HEK293 (cell line): ENCODE measurements around the gene ZCCHC7.

Experiments
- CTCF ChIA-PET: fragments of 350-600 bp; formaldehyde crosslinking; extraction: SDS; loops from one replicate; lab custom pipeline; 2021; ENCODE audit warnings: antibody characterized with exemption; lab: Yijun Ruan, JAX
- POLR2A ChIA-PET: fragments of 300-600 bp; formaldehyde crosslinking; extraction: SDS; loops from one replicate; lab custom pipeline; 2020; ENCODE audit warnings: antibody characterized with exemption, inconsistent platforms; lab: Yijun Ruan, JAX
- H3K27ac ChIP-seq: fragments of 200-500 bp; sonication (Bioruptor generic); 2 replicates; pipeline ENCODE4 v1.5.1; 2014; ENCODE audit warnings: low read depth, low read length, control low read depth, inconsistent platforms; ENCODE audit errors: extremely low read depth
- H3K36me3 ChIP-seq, 2 experiments: fragments of 200-500 bp in 1 of 2; sonication (Bioruptor generic) in 1 of 2; 1 replicate in 1 of 2; 2 replicates in 1 of 2; pipeline ENCODE4 v1.5.1; 2014 to 2017; ENCODE audit warnings: inconsistent platforms in 2 of 2, low read length in 2 of 2; ENCODE audit not compliant: control insufficient read depth in 2 of 2, insufficient read depth in 1 of 2
- H3K4me1 ChIP-seq: fragments of 200-500 bp; sonication (Bioruptor generic); 2 replicates; pipeline ENCODE4 v1.5.1; 2014; ENCODE audit warnings: mild to moderate bottlenecking, low read length, inconsistent platforms; ENCODE audit not compliant: control insufficient read depth, insufficient read depth
- H3K4me3 ChIP-seq: 2 replicates; pipeline ENCODE4 v1.5.1; 2011; ENCODE audit warnings: low read depth, mild to moderate bottlenecking, control low read depth, low read length, moderate library complexity
- H3K9me3 ChIP-seq: fragments of 200-500 bp; sonication (Bioruptor generic); 2 replicates; pipeline ENCODE4 v1.5.1; 2014; ENCODE audit warnings: low read depth, low read length, inconsistent platforms; ENCODE audit not compliant: control insufficient read depth, insufficient read depth
- GFI1B ChIP-seq: fragments of 450-650 bp; formaldehyde crosslinking; IDR thresholded peaks from 2 replicates; pipeline ENCODE4 v1.5.1; 2016; ENCODE audit warnings: missing biosample characterization, missing genetic modification characterization
- KLF1 ChIP-seq: fragments of 450-650 bp; formaldehyde crosslinking; IDR thresholded peaks from 2 replicates; pipeline ENCODE4 v1.5.1; 2016; ENCODE audit warnings: missing biosample characterization, missing genetic modification characterization
- KLF10 ChIP-seq: fragments of 450-650 bp; IDR thresholded peaks from 2 replicates; pipeline ENCODE4 v1.5.1; 2018; ENCODE audit warnings: missing biosample characterization, mild to moderate bottlenecking, missing genetic modification characterization
- MZF1 ChIP-seq: fragments of 450-650 bp; formaldehyde crosslinking; IDR thresholded peaks from 2 replicates; pipeline ENCODE4 v1.5.1; 2017; ENCODE audit warnings: missing biosample characterization, missing genetic modification characterization, borderline replicate concordance
- REPIN1 ChIP-seq: fragments of 450-650 bp; formaldehyde crosslinking; IDR thresholded peaks from 2 replicates; pipeline ENCODE4 v1.5.1; 2017; ENCODE audit warnings: missing biosample characterization, missing genetic modification characterization, low read depth
- SETDB1 ChIP-seq: IDR thresholded peaks from one replicate; pipeline ENCODE4 v1.6.1; 2017; ENCODE audit warnings: mild to moderate bottlenecking, low read length, moderate library complexity, mixed read lengths; ENCODE audit not compliant: insufficient read length
- ZBTB10 ChIP-seq: fragments of 450-650 bp; formaldehyde crosslinking; IDR thresholded peaks from 2 replicates; pipeline ENCODE4 v1.5.1; 2016; ENCODE audit warnings: missing biosample characterization, missing genetic modification characterization
- ZBTB49 ChIP-seq: fragments of 450-650 bp; formaldehyde crosslinking; IDR thresholded peaks from 2 replicates; pipeline ENCODE4 v1.5.1; 2016; ENCODE audit warnings: missing biosample characterization, missing genetic modification characterization, low read depth
- ZEB2 ChIP-seq: fragments of 450-650 bp; formaldehyde crosslinking; IDR thresholded peaks from 2 replicates; pipeline ENCODE4 v1.5.1; 2016; ENCODE audit warnings: missing biosample characterization, missing genetic modification characterization
- ZNF133 ChIP-seq: fragments of 450-650 bp; formaldehyde crosslinking; IDR thresholded peaks from 2 replicates; pipeline ENCODE4 v1.5.1; 2016; ENCODE audit warnings: missing biosample characterization, missing genetic modification characterization
- ZNF157 ChIP-seq: fragments of 450-650 bp; formaldehyde crosslinking; IDR thresholded peaks from 2 replicates; pipeline ENCODE4 v1.5.1; 2016; ENCODE audit warnings: missing biosample characterization, missing genetic modification characterization
- ZNF19 ChIP-seq: fragments of 450-650 bp; formaldehyde crosslinking; IDR thresholded peaks from 2 replicates; pipeline ENCODE4; 2016; ENCODE audit warnings: missing biosample characterization, missing genetic modification characterization, low read depth
- ZNF223 ChIP-seq: fragments of 450-650 bp; formaldehyde crosslinking; IDR thresholded peaks from 2 replicates; pipeline ENCODE4 v1.5.1; 2016; ENCODE audit warnings: missing biosample characterization, missing genetic modification characterization
- ZNF23 ChIP-seq: fragments of 450-650 bp; formaldehyde crosslinking; IDR thresholded peaks from 2 replicates; pipeline ENCODE4 v1.5.1; 2016; ENCODE audit warnings: missing biosample characterization, missing genetic modification characterization, borderline replicate concordance
- ZNF350 ChIP-seq: fragments of 450-650 bp; formaldehyde crosslinking; IDR thresholded peaks from 2 replicates; pipeline ENCODE4 v1.5.0; 2017; ENCODE audit warnings: missing biosample characterization, mild to moderate bottlenecking, missing genetic modification characterization
- ZNF394 ChIP-seq: fragments of 450-650 bp; formaldehyde crosslinking; IDR thresholded peaks from 2 replicates; pipeline ENCODE4 v1.5.1; 2016; ENCODE audit warnings: missing biosample characterization, missing genetic modification characterization, mild to moderate bottlenecking, moderate library complexity, borderline replicate concordance
- ZNF48 ChIP-seq: fragments of 450-650 bp; formaldehyde crosslinking; IDR thresholded peaks from 2 replicates; pipeline ENCODE4 v1.5.1; 2016; ENCODE audit warnings: missing biosample characterization, missing genetic modification characterization
- ZNF530 ChIP-seq: fragments of 450-650 bp; formaldehyde crosslinking; IDR thresholded peaks from 2 replicates; pipeline ENCODE4 v1.5.1; 2016; ENCODE audit warnings: low read depth, missing biosample characterization, missing genetic modification characterization
- ZNF701 ChIP-seq: fragments of 450-650 bp; formaldehyde crosslinking; IDR thresholded peaks from 2 replicates; pipeline ENCODE4 v1.5.1; 2016; ENCODE audit warnings: missing biosample characterization, missing genetic modification characterization
- ZNF777 ChIP-seq: fragments of 450-650 bp; formaldehyde crosslinking; IDR thresholded peaks from 2 replicates; pipeline ENCODE4 v1.5.1; 2017; ENCODE audit warnings: missing biosample characterization, missing genetic modification characterization, borderline replicate concordance
- ZNF785 ChIP-seq: fragments of 450-650 bp; formaldehyde crosslinking; IDR thresholded peaks from 2 replicates; pipeline ENCODE4 v1.5.1; 2016; ENCODE audit warnings: missing biosample characterization, missing genetic modification characterization
- ZNF837 ChIP-seq: fragments of 450-650 bp; formaldehyde crosslinking; IDR thresholded peaks from 2 replicates; pipeline ENCODE4 v1.5.1; 2016; ENCODE audit warnings: missing biosample characterization, missing genetic modification characterization

Gene ZCCHC7

GRCh38 chr9:37309136-37309535 lies 188.8 kb downstream of the ZCCHC7 start:
- H3K36me3 ChIP-seq = peaks cover 3% of the 10 kb centered on the region in 2 experiments; a peak in 2 of 3 replicates
- TF ChIP-seq KLF1 (tag by site-specific recombination) (no peak), ZNF701 (no peak), ZEB2 (tag by site-specific recombination) (no peak), GFI1B (tag by site-specific recombination) (no peak), ZBTB49 (tag by site-specific recombination) (no peak), ZNF530 (no peak), ZNF157 (no peak), ZNF223 (tag by site-specific recombination) (no peak), ZNF48 (tag by site-specific recombination) (no peak), ZBTB10 (tag by site-specific recombination) (no peak), ZNF19 (no peak), ZNF133 (tag by site-specific recombination) (no peak), ZNF837 (tag by site-specific recombination) (no peak), ZNF785 (tag by site-specific recombination) (no peak), MZF1 (tag by site-specific recombination) (no peak), ZNF777 (tag by site-specific recombination) (no peak)
- CTCF ChIA-PET = interaction anchor here (0.6 to 2.3 kb wide), 3 partner anchors 13 to 670 kb away, joined by 3 to 7 read pairs (median 4); no protein-coding TSS in a partner anchor
- H3K4me1 ChIP-seq = no peaks in the 10 kb centered on the region
- H3K9me3 ChIP-seq = no peaks in the 10 kb centered on the region
- H3K4me3 ChIP-seq = no peak overlapping the region
- H3K27ac ChIP-seq = no peak overlapping the region
- POLR2A ChIA-PET = no interaction called here

- H3K9me3 ChIP-seq = no peaks in the 10 kb centered on the region
- no peak overlapping the region for H3K27ac ChIP-seq
- CTCF ChIA-PET = no interaction called here
- no peak overlapping the region for H3K4me3 ChIP-seq
- POLR2A ChIA-PET = no interaction called here
- TF ChIP-seq ZNF837 (tag by site-specific recombination) (no peak), ZNF394 (tag by site-specific recombination) (no peak), ZNF23 (tag by site-specific recombination) (no peak), ZNF350 (tag by site-specific recombination) (no peak), KLF10 (tag by site-specific recombination) (no peak), REPIN1 (tag by site-specific recombination) (no peak), SETDB1 (no peak)
- H3K36me3 ChIP-seq = peaks cover 0 to 3% of the 10 kb centered on the region in 2 experiments; a peak in 1 of 3 replicates
- H3K4me1 ChIP-seq = no peaks in the 10 kb centered on the region
These were observed 191.7 kb downstream of the ZCCHC7 start for GRCh38 chr9:37311938-37312708.
